Left renal cortex interstitium (tissue), 4 donors: ENCODE measurements around the gene DPP10. TPM values are rescaled to one million over a fixed set of nuclear protein-coding genes. Genes with fewer than 3 reads are reported as not detected.
A peak's percentile ranks its signal among the peaks of the same experiment; 100 is the strongest.
"Not testable (repeated sequence)": the region's sequence is repeated elsewhere in the genome, so short reads cannot be mapped to it uniquely, and the experiment has no call there.

Experiments used
- DNase-seq, 4 donors: peaks; one replicate each; pipeline ENCODE4 v3.0.0-alpha.2; 2013; ENCODE audit warnings: low read depth in 4 of 4, low spot score in 2 of 4, missing footprints in 1 of 4
- polyA plus RNA-seq, 4 donors: library from polyadenylated mRNA; unstranded; fragments of 120-200 nt; gene quantifications; one replicate each; pipeline ENCODE4 v1.2.1, GENCODE V29; 2013; ENCODE audit not compliant: insufficient read length in 4 of 4

The DPP10 gene
- polyA plus RNA-seq, 4 donors: 12.0 to 14.9 (median 13.1) TPM

DNA sequence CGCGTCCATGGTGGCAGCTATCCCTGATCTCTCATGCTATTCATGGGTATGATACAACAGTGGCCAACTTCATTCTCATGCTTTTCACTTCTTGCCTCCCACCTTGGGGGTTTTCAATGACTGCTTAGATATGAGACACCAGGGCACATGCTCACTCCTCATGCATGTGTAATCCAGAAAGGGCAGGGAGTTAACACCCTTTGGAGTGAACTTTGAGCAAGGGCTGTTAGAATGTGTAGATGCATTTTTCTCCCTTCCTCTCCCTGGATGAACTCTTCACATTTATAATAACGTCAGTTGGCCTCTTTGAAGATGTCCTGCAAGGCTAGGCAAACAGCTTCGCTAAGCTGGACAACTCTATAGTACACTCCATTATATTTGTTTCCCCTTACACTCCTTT, 56.7 kb downstream of the DPP10 start:
- DNase-seq: no peak

DNA sequence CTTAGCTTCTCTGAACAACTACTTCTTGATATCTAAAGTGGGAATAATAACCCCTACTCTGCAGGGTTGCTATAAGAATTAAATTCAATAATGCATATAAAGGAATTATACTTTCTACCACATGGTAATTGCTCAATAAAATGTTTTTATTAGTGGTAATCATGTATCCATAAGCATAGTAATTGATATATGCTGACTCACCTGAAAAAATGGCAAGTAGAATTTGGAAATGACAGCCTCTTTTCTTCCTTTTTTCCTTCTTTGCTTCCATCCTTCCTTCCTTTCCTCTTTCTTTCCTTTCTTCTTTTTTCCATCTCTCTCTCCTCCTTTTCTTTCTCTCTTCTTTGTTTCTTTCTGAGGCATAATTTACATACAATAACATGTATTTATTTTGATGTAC, 65.3 kb downstream of the DPP10 start:
- no peak for DNase-seq

DNA sequence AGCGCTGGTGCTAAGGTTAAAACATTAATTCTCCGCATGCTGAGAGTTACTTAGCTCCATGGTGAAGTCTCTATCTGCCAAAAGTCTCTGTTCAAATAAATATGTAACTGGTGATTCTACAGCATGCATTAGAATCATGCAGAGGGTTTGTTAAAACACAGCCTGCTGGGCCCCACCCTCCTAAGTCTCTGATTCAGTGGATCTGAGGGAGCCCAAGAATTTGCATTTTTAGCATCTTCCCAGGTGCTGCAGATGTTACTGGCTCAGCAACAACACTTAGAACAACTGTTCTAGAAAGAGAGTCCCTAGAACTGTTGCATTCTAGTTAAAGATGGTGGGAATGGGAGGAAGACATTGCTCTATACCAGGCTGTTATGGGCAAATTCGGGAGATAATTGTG, 73.4 kb downstream of the DPP10 start:
- DNase-seq: no peak

DNA sequence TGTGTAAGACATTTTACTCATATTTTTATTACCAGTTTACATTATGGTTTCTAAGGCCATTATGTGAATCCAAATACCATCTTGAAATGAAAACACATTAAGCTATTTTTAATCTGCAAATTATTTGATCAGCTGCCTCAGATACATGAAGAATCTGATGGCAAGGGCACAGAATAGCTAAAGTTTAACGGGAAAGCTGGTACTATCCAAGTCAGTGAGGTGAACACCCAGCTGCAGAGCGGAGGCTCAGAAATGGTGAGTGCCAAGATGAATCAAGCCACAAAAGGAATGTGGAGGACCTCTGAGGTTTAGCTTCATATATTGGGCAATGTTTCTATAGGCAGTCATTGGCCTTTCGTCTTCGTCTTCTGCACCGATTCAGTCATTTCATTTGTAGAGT, 75.1 kb downstream of the DPP10 start:
- DNase-seq: no peak

DNA sequence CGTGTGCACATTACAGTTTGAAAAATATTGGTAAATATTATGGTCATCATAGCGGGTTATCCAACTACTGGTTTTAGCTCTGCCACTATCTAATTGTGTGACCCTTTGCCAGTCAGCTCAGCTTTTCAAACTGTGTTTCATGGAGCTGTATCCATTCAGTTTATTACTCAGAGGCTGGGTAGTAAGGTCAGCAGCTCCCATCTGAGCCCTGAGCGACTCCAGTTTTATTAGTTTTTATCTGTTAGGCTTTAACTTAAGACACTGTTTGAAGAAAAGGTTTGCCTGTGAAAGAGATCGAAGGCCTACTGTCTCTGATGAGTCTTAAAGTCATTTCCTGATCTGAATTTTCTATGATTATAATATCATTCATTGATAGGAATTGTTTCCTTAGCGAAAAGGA, 76.3 kb downstream of the DPP10 start:
- DNase-seq: no peak

DNA sequence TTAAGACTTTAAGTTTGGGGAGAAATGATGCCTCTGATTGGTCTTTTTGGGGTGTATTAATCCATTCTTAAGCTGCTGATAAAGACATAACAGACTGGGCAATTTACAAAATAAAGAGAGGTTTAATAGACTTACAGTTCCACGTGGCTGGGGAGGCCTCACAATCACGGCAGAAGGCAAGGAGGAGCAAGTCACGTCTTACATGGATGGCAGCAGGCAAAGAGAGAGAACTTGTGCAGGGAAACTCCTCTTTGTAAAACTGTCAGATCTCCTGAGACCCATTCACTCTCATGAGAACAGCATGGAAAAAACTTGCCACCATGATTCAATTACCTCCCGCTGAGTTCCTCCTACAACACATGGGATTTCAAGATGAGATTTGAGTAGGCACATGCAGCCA, 80.2 kb downstream of the DPP10 start:
- DNase-seq: not testable (repeated sequence)

DNA sequence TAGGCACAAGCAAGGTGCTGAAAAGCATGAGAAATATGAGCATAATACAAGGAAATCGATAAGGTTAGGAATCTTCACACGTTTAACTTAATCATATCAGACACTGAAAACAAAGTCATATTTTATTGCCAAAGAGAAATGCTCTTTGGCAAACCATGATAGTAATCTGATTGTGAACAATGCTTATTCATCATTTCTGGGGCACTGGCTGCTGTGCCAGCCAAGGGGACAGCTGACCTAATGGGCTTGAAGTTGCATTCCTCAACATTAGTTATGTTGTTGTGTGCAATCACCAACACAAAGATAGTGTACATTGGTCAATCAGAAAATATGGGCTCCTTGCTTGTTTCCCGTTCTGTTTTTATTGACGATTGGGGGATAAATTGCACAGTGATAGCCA, 83.5 kb downstream of the DPP10 start:
- DNase-seq: no peak

DNA sequence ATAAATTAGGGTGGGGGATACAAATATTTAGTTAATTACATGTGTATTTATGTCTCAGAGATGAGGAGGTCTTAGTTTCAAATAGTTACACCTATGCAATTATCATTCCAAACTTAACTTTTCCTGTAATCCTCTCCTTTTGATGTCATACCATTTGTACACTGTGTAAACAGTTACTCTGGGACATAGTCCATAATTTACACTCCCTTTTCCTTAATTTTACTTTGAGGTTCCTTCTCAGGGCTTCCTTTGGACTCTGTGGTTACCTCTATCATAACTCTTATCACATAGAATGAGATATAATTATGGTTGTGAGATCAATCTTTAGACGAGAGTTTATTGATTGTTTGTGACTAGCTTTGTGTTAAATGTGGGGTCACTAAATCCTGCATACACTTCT, 84.4 kb downstream of the DPP10 start:
- no peak for DNase-seq

DNA sequence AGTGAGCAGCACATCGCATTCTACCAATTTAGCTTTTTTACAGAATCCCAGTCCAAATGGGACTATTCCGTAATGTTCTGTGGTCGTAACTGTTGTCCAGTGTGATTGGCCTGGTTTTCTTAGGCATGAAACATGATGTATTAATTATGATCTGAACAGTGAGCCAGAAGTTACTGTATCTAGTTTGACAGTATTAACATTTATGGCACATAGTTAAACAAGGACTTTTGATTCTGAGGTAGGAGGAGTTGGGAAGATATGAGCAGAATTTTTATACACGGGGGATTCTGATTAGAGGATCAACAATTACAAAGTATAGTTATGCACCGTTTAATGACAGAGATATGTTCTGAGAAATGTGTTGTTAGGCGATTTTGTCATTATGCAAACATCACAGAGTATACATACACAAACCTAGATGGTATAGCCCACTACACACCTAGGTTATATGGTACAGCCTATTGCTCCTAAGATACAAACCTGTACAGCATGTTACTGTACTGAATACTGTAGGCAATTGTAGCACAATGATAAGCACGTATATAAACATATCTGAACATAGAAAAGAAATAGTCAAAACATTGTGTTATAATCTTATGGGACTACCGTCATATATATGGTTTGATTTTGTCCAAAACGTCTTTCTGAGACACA, 85.0 kb downstream of the DPP10 start:
- DNase-seq: no peak

DNA sequence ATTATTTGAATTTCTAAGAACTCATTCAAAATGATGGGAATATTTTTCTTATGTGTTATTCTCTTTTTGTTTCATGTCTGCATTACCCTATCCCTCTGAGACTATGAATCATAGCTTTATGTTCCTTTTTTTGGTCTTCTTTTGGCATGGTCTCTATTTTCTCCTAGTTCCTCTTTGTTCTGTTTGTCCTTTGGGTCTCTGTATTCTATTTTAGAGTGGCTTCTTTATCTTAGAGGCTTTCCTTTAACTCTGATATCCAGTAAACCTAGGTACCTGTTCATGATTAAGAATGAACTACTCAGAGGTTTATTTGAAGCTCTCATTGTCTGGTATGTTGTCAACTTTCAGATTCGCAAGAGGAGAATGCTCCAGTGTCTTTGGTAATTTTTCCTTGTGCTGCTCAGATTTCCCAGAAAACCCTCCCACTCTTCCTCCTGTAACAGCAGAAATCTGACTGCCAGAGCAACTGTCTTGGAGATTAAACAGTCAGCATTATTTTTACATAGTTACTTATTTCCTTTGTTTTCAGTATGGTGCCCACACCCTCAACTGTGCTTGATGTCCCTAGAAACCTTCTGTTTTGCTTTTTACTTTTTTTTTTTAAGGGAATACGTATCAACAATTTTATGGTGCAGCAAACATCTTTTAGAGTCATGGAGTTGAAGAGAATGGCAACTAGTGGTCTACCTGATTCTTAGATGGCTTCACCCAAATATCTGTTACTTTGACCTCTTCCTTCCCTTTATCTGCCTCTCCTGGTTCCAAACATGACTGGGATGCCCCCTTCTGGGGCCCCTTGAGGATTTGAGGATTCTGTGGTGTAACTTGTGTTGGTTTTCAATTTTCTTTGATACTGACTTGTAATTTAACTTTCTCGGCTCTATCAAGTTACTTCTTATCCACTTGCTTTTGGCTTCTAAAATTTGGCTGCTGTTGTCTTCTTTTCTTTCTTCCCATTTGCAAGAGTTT, 92.0 kb downstream of the DPP10 start:
- DNase-seq: no peak

DNA sequence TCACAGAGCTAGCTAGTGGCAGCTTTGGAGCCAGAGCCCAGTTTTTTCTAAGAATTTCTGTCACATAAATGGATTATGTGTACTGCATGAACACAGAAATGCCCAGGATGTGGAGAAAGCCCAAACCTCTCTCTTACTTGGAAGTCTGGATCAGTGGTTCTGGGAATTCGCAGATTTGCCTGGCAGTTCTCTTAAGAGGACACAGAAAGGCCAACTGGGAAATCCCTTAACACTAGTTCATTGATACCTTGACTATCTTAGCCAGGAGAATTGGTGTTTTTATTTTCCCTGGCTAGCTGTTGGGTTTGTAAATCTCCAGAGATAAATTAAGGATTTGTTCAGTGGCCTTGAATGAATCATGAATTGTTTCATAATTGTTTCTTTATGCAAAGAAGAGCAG, 95.3 kb downstream of the DPP10 start:
- DNase-seq: no peak

DNA sequence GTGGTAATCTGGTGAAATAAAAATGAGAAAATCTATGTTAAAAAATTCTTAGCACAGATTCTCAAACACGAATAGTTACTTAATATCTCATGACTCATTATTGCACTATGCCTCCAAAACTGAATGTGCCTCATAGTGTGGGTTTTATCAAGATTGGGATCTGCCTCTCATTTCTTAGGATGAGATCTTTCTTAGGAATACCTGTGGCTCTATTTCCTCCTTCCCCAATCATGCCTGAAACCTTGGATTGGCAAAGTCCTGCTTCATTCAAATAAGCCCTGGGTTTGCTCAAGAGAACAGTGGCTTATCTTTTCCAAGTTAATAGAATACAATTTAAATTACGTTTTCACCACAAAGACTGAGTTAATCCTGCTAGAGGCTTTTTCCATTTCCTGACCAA, 100.3 kb downstream of the DPP10 start:
- no peak for DNase-seq

DNA sequence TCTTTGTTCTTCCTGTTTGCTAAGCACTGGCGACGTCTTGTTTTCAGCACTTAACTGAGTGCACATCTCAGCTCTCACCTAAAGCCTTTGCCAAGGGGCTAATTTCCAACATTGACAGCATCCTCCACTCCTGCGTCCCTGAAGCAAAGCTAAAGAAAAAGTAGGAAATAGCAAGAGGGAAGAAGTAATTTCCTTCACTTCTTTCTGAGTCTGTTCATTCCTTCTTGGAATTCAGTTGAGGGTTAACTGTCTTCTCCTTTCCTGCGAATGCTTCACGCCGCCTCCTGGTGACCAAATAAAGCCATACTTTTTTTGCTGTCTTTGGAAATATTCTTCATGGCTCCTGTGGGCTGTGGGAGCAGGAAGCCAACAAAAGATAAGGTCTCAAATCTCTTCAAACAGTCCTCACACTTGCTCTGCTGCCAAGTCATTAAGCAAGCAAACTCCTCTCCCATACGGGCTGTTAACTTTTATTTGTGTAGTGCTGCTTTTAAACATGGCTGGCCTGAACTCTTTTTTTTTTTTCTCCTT, 100.9 kb downstream of the DPP10 start:
- DNase-seq: peak; percentile 18 to 56 (median 36)

DNA sequence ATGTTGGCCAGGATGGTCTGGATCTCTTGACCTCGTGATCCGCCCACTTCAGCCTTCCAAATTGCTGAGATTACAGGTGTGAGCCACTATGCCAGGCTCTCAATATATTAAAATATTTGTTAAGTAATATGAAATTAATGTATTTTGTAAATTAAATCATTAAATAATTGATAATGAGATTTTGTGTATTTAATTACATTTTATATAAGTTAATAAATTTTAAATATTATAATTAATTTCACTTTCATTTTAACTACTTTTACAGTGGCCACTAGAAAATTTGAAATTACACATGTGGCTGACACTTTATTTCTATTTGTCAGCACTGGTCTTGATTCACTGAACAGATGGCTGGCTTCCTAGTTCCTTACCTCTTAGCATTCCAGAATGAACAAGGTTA, 102.6 kb downstream of the DPP10 start:
- DNase-seq: no peak

DNA sequence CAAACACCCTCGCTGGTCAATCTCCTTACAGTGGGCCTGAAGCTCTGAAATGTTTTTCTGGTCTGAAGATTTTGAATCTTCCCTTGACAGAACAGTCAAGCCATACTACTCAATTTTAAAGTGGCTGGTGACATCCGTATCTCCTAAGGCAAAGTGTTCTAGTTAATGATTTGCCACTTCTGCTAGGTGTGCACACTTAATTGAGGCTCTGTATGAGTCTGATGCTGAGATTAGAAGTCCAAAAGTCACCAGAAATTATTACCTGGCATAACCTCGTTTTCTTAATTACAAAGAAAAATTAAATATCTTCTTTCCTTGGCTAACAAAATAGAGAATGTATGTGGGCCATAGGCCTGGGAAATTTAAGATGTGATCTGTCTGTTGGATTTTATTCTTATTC, 104.1 kb downstream of the DPP10 start:
- no peak for DNase-seq

DNA sequence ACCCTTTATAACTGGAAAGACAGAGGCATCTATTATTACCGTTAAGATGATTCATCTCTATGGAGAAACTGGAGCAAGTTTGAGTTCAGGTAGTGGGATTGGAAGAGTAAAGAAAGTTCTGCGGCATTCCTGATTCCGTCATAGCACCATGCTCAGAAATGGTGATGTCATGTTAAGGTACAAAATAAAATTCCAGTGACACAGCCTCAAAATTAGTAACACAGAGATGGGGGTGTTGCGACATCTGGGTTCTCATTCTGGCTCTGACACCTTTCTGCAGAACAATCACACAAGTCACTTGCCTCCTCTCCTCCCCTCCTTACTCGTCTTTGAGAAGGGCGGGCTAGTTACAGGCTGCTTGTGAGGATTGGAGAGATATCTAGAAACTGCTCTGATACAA, 105.7 kb downstream of the DPP10 start:
- DNase-seq: no peak

DNA sequence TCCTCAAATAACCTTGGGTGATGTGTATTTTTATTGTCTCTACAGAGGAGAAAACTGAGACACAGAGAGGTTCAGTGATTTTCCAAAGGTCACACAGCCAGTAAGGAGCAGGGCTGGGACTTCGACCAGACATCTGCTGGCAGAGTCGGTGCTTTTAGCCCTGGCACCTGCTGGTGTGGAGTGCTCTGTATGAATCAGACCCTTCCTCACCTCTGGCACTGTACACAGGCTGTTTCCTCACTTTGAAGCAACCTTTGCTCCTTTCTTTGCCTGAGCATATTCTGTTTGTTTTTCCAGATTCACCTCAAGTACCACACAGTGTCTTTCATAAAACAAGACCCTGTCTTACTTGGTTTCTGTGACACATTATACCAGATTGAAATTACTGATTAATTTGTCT, 107.9 kb downstream of the DPP10 start:
- no peak for DNase-seq

DNA sequence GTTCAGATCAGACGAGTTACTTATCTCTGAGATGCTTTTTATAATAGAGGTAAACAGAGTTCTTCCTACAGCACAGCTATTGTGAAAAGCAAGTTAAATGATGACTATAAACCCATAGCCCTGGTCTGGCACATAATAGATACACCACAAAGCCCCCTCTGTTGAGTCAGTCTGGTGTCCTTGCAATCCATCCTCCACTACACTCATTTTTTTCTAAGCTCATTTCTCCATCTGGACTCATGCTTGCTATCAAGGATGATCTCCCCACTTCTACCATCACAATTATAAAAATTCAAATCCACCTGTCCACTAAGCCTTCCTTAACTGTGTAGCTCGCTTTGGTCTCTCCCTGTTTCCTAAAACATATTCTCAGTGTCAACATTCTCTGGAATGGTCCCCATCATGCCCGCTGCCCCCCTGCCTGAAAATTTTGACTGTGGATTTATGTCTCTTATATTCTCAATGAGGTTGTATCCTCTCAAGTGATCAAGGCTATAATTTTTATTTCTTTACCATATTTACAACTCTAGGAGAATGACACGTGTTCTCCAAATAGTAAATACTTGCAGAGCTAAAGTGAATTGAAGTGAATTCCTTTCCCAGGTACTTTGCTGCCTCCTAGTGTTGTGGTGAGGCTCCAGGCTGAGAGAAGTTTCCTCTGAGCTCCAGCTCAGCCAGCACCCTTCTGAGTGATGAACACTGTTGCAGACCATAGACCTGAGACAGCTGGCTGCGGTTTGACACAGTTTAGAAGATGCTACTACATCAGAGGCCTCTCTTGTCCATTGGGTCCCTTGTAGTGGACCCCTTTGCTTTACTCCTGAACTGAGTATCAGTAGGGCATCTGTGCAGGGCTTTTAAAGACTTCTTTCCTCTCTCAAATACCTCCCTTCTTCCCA, 108.7 kb downstream of the DPP10 start:
- DNase-seq: peak in 3 of 4 donors; percentile 24 to 60 (median 34)

DNA sequence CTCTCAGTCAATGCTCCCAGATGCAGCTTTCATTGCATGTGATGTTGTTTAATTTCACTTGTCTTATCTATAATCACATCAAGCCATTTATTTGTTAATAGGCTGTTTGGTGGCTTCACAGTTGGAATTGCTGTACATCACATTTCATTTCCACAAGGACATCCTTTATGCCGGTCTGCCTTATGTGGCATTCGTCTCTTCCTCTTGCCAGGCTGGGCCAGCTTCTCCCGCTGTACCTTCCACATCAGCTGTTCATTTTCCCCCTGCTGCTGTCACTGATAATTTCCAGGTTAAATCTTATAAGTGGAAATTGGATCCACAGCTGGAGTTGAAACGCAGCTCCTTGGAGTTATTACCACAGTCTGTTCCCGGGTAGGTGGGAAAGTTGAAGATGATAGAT, 110.6 kb downstream of the DPP10 start:
- no peak for DNase-seq

DNA sequence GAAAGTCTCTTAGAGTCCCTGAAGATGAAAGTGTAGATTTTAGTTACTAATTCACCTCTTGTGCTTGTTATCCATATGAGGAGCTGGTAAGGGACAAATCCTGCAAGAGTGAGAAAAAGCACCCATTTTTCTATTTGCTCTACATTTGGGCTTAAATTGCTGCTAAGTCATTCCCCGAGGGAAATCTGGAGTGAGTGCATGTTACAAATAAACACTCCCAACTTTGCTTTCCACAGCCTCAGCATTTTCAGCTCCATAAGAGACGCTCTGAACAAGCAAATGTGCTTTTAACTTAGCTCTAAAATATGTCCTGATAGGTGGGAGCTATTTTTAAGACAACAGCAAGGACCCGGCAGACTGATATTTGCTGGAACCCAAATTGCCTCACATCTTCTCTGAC, 126.7 kb downstream of the DPP10 start:
- DNase-seq: no peak

DNA sequence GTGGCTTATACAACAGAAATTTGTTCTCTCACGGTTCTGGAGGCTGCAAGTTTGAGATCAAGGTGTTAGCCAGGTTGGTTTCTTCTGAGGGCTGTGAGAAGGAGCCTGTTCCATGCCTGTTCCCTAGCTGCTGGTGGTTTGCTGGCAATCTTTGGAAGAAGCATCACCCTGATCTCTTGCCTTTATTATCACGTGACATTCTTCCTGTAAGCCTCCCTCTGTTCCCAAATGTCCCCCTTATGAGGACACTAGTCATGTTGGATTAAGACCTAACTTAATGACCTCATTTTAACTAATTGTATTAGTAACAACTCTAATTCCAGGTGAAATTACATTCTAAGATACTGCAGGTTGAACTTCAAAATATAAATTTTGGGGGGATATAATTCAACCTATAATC, 135.2 kb downstream of the DPP10 start:
- DNase-seq: no peak
